GM19397 (cell line): Measurements from ENCODE around the gene MON1B.
"Not testable (repeated sequence)": the region's sequence is repeated elsewhere in the genome, so short reads cannot be mapped to it uniquely, and the experiment has no call there.

Experiments
- ATAC-seq: cut with Tn5 transposase; IDR thresholded peaks from one replicate; pipeline ENCODE4 v1.9.1; 2021; ENCODE audit warnings: mild to moderate bottlenecking, moderate library complexity; ENCODE audit not compliant: unreplicated experiment

The MON1B gene

GRCh38 chr16:77238593-77238992 lies 47.6 kb downstream of the MON1B start:
- no peak for ATAC-seq

- ATAC-seq, result not testable (repeated sequence)
Measured at GRCh38 chr16:77242471-77242870, 51.5 kb downstream of the MON1B start.

- no peak for ATAC-seq
Measured at GRCh38 chr16:77246150-77246549, 55.2 kb downstream of the MON1B start.

GRCh38 chr16:77250400-77250799 lies 59.4 kb downstream of the MON1B start:
- no peak for ATAC-seq
